Fibroblast of peridontal ligament (primary cell): ENCODE results near the gene G3BP2.

Experiments used
- DNase-seq: peaks from one replicate; pipeline ENCODE4 v3.0.0-alpha.2; 2010; ENCODE audit errors: extremely low read depth

The G3BP2 gene

DNA sequence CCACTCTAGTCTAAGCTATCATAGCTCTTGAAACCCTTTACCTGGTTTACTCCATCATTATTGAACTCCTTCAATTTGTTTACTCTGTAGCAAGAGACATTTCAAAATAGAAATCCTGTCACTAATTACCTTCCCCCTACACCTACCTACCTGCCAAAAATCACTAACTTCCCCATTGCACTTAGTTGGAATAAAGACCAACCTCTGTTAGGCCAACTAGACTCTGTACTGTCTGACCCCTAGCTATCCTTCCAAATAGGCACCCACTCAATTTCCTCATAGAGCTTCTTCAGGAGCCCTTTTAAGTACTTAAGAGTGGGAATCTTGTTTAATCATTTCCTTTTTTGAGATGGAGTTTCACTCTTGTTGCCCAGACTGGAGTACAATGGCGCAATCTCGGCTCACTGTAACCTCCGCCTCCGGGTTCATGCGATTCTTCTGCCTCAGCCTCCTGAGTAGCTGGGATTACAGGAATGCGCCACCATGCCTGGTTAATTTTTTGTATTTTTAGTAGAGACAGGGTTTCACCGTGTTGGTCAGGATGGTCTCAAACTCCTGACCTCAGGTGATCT, 34.0 kb downstream of the G3BP2 start:
- no peak for DNase-seq

DNA sequence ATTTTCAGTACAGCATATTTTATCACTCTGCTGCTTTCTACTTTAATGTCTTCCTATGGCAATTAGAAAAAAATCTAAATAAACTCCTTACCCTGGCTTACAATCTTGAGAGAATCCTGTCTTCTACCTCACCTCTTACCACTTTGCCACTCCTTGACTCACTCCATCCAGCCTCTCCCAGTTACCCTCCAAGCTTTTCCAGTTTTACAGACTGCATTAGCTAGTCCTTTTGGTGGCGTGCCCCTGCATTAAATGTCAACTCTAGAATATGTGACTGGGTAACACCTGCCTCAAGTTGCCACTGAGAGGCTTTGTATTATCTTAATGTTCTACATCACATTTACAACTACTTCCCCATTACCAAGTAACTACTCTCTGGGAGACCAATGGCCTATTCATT, 35.4 kb downstream of the G3BP2 start:
- DNase-seq: no peak

DNA sequence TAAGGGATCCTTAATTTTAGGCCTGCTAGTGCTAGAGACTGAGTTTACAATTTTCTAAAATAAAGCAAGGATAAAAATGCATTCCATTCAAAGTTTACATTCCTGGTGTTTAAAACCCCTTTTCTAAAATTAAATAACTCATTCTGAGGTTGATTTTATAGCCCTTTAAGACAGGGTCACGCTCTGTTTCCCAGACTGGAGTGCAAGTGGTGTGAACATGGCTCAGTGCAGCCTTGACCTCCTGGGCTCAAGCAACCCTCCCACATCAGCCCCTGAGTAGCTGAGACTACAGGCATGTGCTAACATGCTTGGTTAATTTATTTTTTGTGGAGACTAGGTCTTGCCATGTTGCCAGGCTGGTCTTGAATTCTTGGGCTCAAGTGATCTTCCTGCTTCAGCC, 36.0 kb downstream of the G3BP2 start:
- peak; percentile 72 for DNase-seq

DNA sequence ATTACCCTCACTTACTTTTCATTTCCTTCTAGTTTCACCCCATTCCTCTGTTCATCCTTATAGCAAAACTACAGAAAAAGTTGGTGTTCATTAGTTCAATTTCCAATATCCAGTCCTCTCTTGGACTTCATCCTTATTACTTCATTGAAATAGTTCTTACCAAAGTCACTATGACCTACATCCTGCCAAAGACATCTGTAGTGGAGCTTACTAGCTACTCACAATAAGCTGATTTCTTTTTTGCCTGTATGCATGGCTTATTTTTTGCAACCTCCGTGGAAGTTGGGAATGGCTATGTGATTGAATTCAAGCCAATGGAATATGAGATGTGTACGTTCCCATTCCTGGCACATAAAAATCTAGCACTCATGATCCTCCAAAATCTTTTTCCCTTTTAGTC, 38.3 kb downstream of the G3BP2 start:
- DNase-seq: peak; percentile 64

DNA sequence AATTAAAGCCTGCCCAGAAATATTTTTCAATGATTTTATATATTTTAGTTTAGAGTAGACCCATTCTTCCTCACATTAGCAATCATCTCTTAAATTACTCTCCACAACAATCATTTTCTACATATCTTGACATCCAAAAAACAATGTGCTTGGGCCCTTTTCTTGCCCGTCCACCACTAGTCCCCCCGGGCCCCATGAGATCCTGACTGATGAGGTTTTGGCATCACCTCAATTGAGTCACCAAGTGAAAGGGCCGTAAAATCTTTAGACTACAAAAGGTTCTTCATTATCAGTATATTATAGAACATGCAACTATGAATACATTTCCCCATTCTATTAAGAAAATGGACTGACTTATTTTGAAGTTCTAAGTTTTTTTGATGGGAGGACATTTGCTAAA, 38.9 kb downstream of the G3BP2 start:
- DNase-seq: no peak

DNA sequence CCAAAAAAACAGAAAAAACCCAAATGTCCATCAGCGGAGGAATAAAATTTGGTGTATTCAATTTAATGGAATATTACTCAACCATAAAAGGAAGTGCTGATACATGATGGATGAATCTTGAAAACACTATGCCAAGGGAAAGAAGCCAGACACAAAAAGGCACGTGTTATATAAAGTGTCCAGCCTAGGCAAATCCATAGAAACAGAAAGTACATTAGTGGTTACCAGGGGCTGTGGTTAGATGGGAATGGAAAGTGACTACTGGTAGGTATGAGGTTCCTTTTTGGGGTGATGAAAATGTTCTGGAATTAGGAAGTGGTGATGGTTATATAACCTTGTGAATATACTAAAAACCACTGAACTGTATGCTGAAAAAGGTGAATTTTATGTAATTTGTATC, 39.4 kb downstream of the G3BP2 start:
- DNase-seq: peak; percentile 57

DNA sequence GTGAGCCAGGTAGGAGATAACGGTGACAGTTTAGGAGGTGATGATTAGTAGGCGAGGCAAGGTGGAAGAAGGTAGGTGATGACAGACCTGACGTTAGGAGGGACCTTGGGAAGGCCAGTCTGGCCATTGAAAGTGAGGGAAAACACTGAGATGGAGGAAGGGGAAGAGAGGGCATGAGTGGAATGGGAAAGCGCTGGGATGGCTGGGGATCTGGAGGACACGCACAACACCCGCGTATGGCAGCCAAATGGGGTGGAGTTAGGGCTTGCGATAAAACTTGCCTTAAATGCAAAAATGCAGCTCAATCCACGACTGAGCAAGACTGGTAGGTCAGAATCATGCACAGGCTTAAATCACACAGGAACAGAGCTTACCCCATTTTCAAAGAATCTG, 42.3 kb downstream of the G3BP2 start:
- DNase-seq: no peak

DNA sequence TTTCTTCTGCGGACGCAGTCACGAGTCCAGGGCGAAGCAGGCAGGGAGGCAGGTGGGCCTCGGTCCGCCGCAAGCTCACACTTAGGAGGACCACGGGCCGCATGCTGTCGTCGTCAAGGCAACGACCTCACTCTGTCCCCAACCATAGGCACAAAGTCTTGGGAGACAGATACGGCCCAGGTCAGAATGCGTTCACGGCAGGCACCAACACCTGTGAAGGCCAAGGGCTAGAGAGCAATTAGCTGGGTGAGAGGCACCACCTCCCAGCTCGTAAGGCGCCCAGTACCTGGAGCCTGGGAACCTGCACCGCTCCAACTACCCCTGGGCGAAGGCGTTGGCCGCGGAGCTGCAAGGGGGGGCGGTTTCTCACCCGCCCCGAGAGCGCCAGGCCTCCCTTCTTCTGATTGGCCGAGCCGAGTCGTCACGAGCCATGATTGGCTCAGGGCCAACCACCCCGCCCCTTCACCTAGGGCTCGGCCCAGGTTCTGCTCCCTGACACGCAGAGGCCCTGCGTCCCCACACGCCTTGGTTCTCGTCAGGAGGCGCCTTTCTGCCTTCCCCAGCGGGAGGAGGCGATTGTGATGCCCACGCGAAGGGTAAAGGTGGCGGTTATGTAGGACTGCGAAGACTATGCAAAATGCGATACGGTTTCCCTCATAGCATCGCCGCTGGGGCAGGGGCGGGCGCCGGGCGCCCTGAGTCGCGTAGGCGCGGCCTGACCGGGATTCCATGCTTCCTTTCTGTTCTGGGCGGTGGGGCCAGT, 42.9 kb downstream of the G3BP2 start, which contains the start of gene CDKL2:
Gene CDKL2 (minus strand): TSS at position 355 of the 763 bp plus-strand sequence. CDS start 4,540 bp downstream, outside the sequence.
- DNase-seq: peak; percentile 53

DNA sequence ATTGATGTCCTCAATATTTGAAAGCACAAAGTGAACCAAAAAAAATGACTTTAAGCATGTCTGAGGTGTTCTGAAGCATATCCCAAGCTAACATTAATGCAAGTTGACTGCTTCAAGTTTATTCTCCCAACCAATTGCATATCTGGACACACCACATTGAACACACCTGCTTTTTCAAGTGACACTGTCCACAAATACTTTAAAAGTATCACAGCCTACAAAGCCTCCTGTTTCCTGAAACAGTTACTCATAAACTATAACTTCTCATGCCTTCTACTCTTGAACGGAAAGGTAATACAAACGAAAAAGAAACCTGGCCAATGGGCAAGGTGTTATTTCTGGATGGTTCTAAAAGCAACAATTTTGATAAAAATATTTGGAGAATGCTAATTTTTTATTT, 44.0 kb downstream of the G3BP2 start:
- no peak for DNase-seq

DNA sequence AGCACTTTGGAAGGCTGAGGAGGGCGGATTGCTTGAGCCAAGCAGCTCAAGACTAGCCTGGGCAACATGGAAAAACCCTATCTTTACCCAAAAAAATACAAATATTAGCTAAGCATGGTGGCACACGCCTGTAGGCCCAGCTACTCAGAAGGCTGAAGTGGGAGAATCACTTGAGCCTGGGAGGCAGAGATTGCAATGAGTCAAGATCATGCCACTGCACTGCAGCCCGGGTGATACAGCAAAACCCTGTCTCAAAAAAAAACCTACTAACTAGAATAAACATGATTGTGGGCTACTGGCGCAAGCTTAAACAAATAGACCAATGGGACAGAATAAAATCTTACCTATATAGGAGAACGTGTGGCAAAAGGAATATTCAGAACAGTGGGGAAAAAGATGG, 50.2 kb downstream of the G3BP2 start:
- no peak for DNase-seq

DNA sequence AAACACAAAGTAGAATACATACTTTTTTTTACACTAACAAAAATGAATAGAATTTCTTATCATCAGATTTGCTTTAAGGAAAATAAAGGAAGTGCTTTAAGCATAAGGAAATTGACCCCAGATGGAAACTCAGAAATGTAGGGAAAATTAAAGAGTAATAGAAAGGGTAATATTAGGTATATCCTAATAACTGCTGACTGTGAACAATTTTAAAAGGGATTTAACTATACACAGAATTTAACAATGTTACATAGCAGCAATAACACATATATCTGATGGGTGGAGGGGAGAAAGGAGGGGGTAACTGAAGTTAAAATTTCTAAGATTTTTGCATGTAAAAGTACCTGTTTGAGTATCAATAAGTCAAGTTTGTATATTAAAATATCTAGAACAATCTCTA, 51.5 kb downstream of the G3BP2 start:
- no peak for DNase-seq

DNA sequence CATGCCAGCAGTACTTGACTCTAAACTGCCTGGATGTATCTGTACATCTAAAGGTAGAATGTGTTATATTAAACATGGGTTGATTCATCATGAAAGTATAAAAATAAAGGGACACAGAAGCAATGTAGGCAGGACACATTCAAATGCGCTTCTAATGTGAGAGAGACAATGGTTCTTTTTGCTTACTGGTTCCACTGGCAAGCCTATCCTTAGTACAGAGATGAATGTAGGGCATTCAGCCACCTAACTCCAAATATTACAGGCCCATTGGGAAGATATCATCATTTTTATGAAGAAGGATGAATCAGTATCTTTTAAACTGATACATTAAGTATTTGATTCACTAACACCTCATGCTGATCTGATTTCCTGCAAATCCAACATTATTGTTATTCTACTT, 60.9 kb downstream of the G3BP2 start:
- no peak for DNase-seq

DNA sequence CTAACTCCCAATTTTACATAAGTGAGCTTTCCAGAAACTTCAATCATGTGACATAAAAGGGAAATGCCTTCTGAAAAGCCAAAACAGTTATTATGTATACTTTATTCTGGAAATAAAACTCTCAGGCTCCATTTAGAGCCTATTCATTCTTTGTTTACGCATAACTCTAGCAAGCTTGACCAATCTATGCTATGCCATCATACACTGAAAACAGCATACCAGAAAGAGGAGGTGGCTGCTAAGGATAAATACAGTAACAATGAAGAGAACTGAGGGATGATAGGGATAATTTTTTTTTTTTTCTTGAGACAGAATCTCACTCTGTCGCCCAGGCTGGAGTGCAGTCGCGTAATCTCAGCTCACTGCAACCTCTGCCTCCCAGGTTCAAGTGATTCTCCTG, 67.3 kb downstream of the G3BP2 start:
- peak; percentile 34 for DNase-seq

DNA sequence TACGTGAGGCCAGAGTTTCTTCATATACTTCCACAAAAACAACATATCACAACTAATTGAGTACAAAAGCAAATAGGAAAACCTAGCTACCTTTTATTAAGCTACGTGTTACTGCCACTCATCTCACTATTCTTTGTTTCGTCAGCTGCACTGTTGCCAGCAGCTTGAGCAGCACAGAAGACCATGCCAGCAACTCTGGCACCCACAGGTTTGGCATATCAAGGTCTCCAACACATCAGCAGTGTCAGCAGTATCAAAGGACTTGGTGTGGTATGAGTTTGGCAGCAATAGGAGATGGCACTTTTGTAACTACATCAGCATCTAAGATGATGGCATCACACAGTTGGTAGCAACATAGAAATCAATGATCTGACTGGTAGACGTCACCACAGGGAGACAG, 73.6 kb downstream of the G3BP2 start:
- DNase-seq: no peak

DNA sequence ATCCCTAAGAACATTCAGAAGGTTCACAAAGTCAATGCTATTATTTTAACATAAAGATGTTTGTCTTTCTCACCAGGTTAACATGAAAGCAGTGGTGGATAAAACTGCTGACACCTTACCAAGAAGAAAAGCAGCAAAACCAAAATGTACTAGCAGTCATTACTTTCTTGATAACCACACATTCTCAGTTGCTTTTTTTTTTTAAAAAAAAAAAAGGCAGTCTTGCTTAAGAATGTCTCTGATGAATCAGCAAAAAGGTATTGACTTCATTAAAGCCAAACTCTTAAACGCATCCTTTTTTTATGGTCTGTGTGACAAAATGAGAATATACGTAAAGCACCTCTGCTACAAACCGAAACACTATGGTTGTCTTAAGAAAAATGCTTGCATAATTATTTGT, 74.8 kb downstream of the G3BP2 start:
- DNase-seq: peak; percentile 16

DNA sequence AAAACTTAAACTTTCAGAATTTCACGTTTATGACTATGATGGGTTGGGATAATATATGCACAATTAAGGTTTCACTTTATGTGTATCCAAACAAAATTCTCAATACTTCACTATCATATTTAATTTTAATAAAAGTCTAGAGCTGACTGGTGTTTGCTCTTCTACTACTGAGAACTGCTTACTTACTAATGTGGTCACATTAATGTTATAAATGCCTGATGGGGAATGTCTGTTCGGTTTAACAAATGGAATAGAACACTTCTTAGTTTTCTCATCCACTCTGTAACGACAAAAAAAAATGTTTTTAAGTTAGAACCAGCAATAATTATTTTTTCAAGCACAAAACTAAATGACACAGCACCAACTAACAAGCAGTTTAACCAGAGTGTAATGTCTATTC, 77.2 kb downstream of the G3BP2 start:
- DNase-seq: no peak

DNA sequence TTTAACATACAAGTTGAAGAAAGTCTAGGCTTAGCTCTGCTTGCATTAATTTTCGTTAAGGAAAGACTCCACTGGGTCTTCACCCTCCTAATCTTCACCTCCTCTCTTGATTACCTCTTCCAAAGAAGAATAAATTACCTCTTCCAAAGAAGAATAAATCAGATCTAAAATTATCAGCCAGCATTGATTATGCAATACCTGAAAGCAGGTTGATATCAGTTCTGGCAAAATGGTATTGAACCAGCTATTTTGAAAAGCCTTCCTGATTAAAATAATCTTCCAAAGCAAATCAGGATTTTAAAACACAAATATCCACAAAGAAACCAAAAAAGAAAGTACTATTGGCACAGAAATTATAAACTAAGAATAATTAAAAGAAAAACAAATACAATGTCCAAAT, 79.8 kb downstream of the G3BP2 start:
- no peak for DNase-seq
